GM12878 (cell line): ENCODE measurements around the gene GADL1. TPM values are rescaled to one million over a fixed set of nuclear protein-coding genes. Genes with fewer than 3 reads are reported as not detected.

Experiments used
- ATAC-seq: fragments of 200-7000 bp; cut with Tn5 transposase; 3 replicates; pipeline ENCODE4 v1.9.1; 2020; ENCODE audit warnings: mild to moderate bottlenecking, moderate library complexity
- BruUV-seq: library from RNA; stranded (reverse); fragments of 400-500 nt; replicated peaks from 2 replicates; lab custom pipeline; 2021; lab: Mats Ljungman, UMichigan
- CTCF ChIA-PET: fragments of 300-600 bp; sonication (Branson Sonifier 250); formaldehyde crosslinking; extraction: SDS; loops from one replicate; lab custom pipeline; 2021; ENCODE audit warnings: inconsistent platforms; lab: Yijun Ruan, JAX
- POLR2A ChIA-PET: fragments of 350-600 bp; formaldehyde crosslinking; extraction: SDS; loops from one replicate; lab custom pipeline; 2021; ENCODE audit warnings: inconsistent platforms; lab: Charles Lee
- RAD21 ChIA-PET: fragments of 300-600 bp; sonication (Branson Sonifier 250); formaldehyde crosslinking; loops from one replicate; lab custom pipeline; 2023; ENCODE audit warnings: antibody characterized with exemption; ENCODE audit not compliant: unreplicated experiment; lab: Charles Lee
- SMC1A ChIA-PET: fragments of 300-600 bp; sonication (Branson Sonifier 250); formaldehyde crosslinking; loops from one replicate; lab custom pipeline; 2023; ENCODE audit not compliant: unreplicated experiment, uncharacterized antibody; lab: Charles Lee
- DNase-seq: peaks from one replicate; pipeline ENCODE4 v3.0.0-alpha.2; 2011; ENCODE audit warnings: low read depth, low spot score
- FAIRE-seq: peaks from 3 replicates; lab custom pipeline; 2011; peaks lifted over from hg19 to GRCh38; lab: Jason Lieb, UNC
- H2AFZ ChIP-seq: 2 replicates; pipeline ENCODE4 v1.6.0; 2011; ENCODE audit warnings: low read depth, low read length, control low read depth; ENCODE audit not compliant: control insufficient read depth
- H3K27ac ChIP-seq: 2 replicates; pipeline ENCODE4 v1.5.1; 2011; ENCODE audit warnings: control low read depth; ENCODE audit not compliant: control insufficient read depth, insufficient read depth
- H3K27me3 ChIP-seq, 2 experiments: replicated peaks in 1 of 2; 2 replicates each; pipeline versions ENCODE4 v1.6.0 to v1.6.1; 2011; ENCODE audit warnings: low read length in 1 of 2; ENCODE audit not compliant: control insufficient read depth in 2 of 2, insufficient read depth in 2 of 2
- H3K36me3 ChIP-seq, 2 experiments: 2 replicates each; pipeline ENCODE4 v1.5.1; 2011; ENCODE audit warnings: low read length in 1 of 2; ENCODE audit not compliant: control insufficient read depth in 2 of 2, insufficient read depth in 2 of 2
- H3K4me1 ChIP-seq: 2 replicates; pipeline ENCODE4 v1.6.1; 2011; ENCODE audit warnings: mild to moderate bottlenecking, low read length, moderate library complexity, mixed read lengths; ENCODE audit not compliant: control insufficient read depth, insufficient read depth
- H3K4me2 ChIP-seq: 2 replicates; pipeline ENCODE4 v1.6.0; 2011; ENCODE audit warnings: control low read depth; ENCODE audit not compliant: control insufficient read depth, insufficient read depth
- H3K4me3 ChIP-seq: fragments of 200-600 bp; sonication (generic); 2 replicates; pipeline ENCODE4 v1.5.1; 2016
- H3K79me2 ChIP-seq: 2 replicates; pipeline ENCODE4 v1.6.0; 2011; ENCODE audit warnings: low read length; ENCODE audit not compliant: control insufficient read depth, insufficient read depth
- H3K9ac ChIP-seq: 2 replicates; pipeline ENCODE4 v1.8.0; 2011; ENCODE audit warnings: low read length, control low read depth, mixed read lengths; ENCODE audit not compliant: control insufficient read depth, insufficient read depth
- H3K9me3 ChIP-seq: replicated peaks from 3 replicates; pipeline ENCODE4 v1.5.1; 2011; ENCODE audit warnings: mild to moderate bottlenecking, low read length; ENCODE audit not compliant: control insufficient read depth, insufficient read depth
- H4K20me1 ChIP-seq: 2 replicates; pipeline ENCODE4 v1.6.0; 2011; ENCODE audit not compliant: control insufficient read depth, insufficient read depth
- BACH1 ChIP-seq: fragments of 450-650 bp; IDR thresholded peaks from 2 replicates; pipeline ENCODE4 v1.6.1; 2017; ENCODE audit warnings: mild to moderate bottlenecking, borderline replicate concordance
- BCL11A ChIP-seq: IDR thresholded peaks from 2 replicates; pipeline ENCODE4 v1.6.1; 2011; ENCODE audit warnings: low read depth, low read length
- E2F8 ChIP-seq: fragments of 450-650 bp; IDR thresholded peaks from 2 replicates; pipeline ENCODE4 v1.6.1; 2018; ENCODE audit warnings: mild to moderate bottlenecking, low read depth, moderate library complexity; ENCODE audit not compliant: partially characterized antibody
- JUNB ChIP-seq: IDR thresholded peaks from 2 replicates; pipeline ENCODE4 v1.6.1; 2016; ENCODE audit warnings: antibody characterized with exemption, mild to moderate bottlenecking
- KDM1A ChIP-seq: fragments of 200-600 bp; sonication (generic); IDR thresholded peaks from 2 replicates; pipeline ENCODE4 v1.6.1; 2016; ENCODE audit warnings: borderline replicate concordance
- POLR2A ChIP-seq: IDR thresholded peaks from 2 replicates; pipeline ENCODE4 v1.6.1; 2011; ENCODE audit warnings: low read depth, mild to moderate bottlenecking, low read length
- SP1 ChIP-seq: IDR thresholded peaks from one replicate; pipeline ENCODE4 v1.6.1; 2011; ENCODE audit warnings: low read depth, low read length
- TARDBP ChIP-seq: IDR thresholded peaks from 2 replicates; pipeline ENCODE4 v1.6.1; 2016; ENCODE audit warnings: borderline replicate concordance
- ZSCAN29 ChIP-seq: fragments of 450-650 bp; IDR thresholded peaks from 2 replicates; pipeline ENCODE4 v1.6.1; 2017; ENCODE audit warnings: mild to moderate bottlenecking, moderate library complexity
- WGBS: methylation state at CpG from one replicate; pipeline ENCODE4 v1.1.6; 2016; ENCODE audit warnings: low lambda C conversion rate; ENCODE audit not compliant: insufficient replicate concordance, insufficient coverage; ENCODE audit errors: missing lambda C conversion rate; 5-methylcytosine and 5-hydroxymethylcytosine counted together
- in situ Hi-C: fragments of 300-500 bp; cut with MboI; formaldehyde crosslinking; loops from 9 replicates; pipeline ENCODE4 v1.14.3; 2018; ENCODE audit warnings: mixed read lengths
- intact Hi-C: fragments of 100-400 bp; cut with micrococcal nuclease; formaldehyde crosslinking; loops from one replicate; pipeline ENCODE4 v1.14.2; 2022; ENCODE audit not compliant: unreplicated experiment
- polyA plus RNA-seq, 11 experiments: library from polyadenylated mRNA; depleted of rRNA in 4 of 11; unstranded in 6 of 11; stranded (reverse) in 5 of 11; fragments of >200 nt; fragmentation: Nextera tagmentation in 4 of 11; fragmentation: Illumina TruSeq in 1 of 11; extraction: Ambion mirVana in 4 of 11; extraction: Trizol in 1 of 11; gene quantifications; 1 replicate in 1 of 11; 2 replicates in 10 of 11; pipeline versions ENCODE4 v1.2.1 to v1.2.3, GENCODE V29; 2011 to 2016; ENCODE audit warnings: inconsistent platforms in 2 of 11, missing spikeins in 2 of 11, low read depth in 1 of 11
- total RNA-seq, 4 experiments: library from RNA; depleted of rRNA in 3 of 4; stranded (reverse); fragments of >200 nt in 3 of 4; fragmentation: Illumina TruSeq in 1 of 4; extraction: Trizol in 1 of 4; gene quantifications; 2 replicates each; pipeline versions ENCODE4 v1.2.1 to v1.2.3, GENCODE V29; 2013 to 2021
- TF ChIP-seq, protein P1 (sequence below): IDR thresholded peaks from 2 replicates; pipeline ENCODE4 v1.6.1; 2012; ENCODE audit warnings: low read depth, low read length, improper control_type of control experiment
- TF ChIP-seq, protein P2 (sequence below): fragments of 150-350 bp; IDR thresholded peaks from 2 replicates; pipeline ENCODE4 v1.6.1; 2016; ENCODE audit warnings: low read depth, low read length
- TF ChIP-seq, protein P3 (sequence below): fragments of 450-650 bp; IDR thresholded peaks from 2 replicates; pipeline ENCODE4 v1.6.1; 2017; ENCODE audit warnings: borderline replicate concordance
- TF ChIP-seq, protein P4 (sequence below): fragments of 450-650 bp; formaldehyde crosslinking; IDR thresholded peaks from 2 replicates; pipeline ENCODE4 v1.5.0; 2022; ENCODE audit warnings: mild to moderate bottlenecking, missing genetic modification characterization

Gene GADL1
- total and polyA plus RNA-seq, 10 of the 15 experiments (the other 5 are each of a cell fraction or from before 2014, with no cell fraction given): 0.04 TPM; not detected in 9

DNA sequence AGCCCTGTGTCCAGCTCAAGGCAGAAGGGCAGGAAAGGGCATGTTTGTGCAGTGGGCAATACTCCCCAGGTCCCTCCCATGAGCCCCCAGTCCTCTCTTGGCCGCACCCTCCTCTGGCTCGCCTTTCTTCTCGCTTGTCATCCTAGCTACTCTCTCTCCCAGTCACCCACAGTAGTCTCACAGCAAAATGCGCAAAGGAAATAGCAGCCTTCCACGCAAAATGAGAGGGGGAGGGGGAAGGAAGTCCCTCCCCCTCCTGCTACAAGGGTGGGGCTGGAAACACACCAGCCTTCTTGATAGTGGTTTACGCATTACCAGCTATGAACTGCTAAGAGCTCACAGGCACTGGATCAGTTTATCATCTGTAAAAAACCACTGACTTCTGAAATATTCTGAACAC is 83.8 kb downstream of the GADL1 start:
- in situ Hi-C loops: no loop called here
- ChIA-PET CTCF (no interaction called here), RAD21 (no interaction called here), SMC1A (interaction anchor here (1.2 kb wide), 1 partner anchor 34 kb away, joined by 3 read pairs; no protein-coding TSS in a partner anchor), POLR2A (no interaction called here)
- FAIRE-seq (no peak), ATAC-seq (no peak), DNase-seq (no peak)
- Histone ChIP-seq H3K36me3 (no peaks in the 10 kb centered on the region), H3K9ac (no peak overlapping the region), H3K27ac (no peak overlapping the region), H3K79me2 (no peaks in the 10 kb centered on the region), H4K20me1 (no peaks in the 10 kb centered on the region), H3K4me1 (no peaks in the 10 kb centered on the region), H3K4me3 (no peak overlapping the region), H3K9me3 (no peaks in the 10 kb centered on the region), H3K4me2 (no peak overlapping the region), H3K27me3 (no peaks in the 10 kb centered on the region), H2AFZ (no peak overlapping the region)
- whole genome bisulfite sequencing: 28% methylated on average over 6 of the region's 6 CpGs
- no TSS peak for BruUV-seq
- intact Hi-C loops: no loop called here
- TF ChIP-seq, protein P1, sequence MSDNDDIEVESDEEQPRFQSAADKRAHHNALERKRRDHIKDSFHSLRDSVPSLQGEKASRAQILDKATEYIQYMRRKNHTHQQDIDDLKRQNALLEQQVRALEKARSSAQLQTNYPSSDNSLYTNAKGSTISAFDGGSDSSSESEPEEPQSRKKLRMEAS: no peak
- TF ChIP-seq ZSCAN29 (no peak), SP1 (no peak), TARDBP (no peak), JUNB (no peak), BACH1 (no peak), BCL11A (no peak), POLR2A (no peak), KDM1A (no peak), E2F8 (no peak)
- TF ChIP-seq, protein P2, sequence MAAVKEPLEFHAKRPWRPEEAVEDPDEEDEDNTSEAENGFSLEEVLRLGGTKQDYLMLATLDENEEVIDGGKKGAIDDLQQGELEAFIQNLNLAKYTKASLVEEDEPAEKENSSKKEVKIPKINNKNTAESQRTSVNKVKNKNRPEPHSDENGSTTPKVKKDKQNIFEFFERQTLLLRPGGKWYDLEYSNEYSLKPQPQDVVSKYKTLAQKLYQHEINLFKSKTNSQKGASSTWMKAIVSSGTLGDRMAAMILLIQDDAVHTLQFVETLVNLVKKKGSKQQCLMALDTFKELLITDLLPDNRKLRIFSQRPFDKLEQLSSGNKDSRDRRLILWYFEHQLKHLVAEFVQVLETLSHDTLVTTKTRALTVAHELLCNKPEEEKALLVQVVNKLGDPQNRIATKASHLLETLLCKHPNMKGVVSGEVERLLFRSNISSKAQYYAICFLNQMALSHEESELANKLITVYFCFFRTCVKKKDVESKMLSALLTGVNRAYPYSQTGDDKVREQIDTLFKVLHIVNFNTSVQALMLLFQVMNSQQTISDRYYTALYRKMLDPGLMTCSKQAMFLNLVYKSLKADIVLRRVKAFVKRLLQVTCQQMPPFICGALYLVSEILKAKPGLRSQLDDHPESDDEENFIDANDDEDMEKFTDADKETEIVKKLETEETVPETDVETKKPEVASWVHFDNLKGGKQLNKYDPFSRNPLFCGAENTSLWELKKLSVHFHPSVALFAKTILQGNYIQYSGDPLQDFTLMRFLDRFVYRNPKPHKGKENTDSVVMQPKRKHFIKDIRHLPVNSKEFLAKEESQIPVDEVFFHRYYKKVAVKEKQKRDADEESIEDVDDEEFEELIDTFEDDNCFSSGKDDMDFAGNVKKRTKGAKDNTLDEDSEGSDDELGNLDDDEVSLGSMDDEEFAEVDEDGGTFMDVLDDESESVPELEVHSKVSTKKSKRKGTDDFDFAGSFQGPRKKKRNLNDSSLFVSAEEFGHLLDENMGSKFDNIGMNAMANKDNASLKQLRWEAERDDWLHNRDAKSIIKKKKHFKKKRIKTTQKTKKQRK: no peak
- TF ChIP-seq, protein P3, sequence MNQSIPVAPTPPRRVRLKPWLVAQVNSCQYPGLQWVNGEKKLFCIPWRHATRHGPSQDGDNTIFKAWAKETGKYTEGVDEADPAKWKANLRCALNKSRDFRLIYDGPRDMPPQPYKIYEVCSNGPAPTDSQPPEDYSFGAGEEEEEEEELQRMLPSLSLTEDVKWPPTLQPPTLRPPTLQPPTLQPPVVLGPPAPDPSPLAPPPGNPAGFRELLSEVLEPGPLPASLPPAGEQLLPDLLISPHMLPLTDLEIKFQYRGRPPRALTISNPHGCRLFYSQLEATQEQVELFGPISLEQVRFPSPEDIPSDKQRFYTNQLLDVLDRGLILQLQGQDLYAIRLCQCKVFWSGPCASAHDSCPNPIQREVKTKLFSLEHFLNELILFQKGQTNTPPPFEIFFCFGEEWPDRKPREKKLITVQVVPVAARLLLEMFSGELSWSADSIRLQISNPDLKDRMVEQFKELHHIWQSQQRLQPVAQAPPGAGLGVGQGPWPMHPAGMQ: no peak
- TF ChIP-seq, protein P4, sequence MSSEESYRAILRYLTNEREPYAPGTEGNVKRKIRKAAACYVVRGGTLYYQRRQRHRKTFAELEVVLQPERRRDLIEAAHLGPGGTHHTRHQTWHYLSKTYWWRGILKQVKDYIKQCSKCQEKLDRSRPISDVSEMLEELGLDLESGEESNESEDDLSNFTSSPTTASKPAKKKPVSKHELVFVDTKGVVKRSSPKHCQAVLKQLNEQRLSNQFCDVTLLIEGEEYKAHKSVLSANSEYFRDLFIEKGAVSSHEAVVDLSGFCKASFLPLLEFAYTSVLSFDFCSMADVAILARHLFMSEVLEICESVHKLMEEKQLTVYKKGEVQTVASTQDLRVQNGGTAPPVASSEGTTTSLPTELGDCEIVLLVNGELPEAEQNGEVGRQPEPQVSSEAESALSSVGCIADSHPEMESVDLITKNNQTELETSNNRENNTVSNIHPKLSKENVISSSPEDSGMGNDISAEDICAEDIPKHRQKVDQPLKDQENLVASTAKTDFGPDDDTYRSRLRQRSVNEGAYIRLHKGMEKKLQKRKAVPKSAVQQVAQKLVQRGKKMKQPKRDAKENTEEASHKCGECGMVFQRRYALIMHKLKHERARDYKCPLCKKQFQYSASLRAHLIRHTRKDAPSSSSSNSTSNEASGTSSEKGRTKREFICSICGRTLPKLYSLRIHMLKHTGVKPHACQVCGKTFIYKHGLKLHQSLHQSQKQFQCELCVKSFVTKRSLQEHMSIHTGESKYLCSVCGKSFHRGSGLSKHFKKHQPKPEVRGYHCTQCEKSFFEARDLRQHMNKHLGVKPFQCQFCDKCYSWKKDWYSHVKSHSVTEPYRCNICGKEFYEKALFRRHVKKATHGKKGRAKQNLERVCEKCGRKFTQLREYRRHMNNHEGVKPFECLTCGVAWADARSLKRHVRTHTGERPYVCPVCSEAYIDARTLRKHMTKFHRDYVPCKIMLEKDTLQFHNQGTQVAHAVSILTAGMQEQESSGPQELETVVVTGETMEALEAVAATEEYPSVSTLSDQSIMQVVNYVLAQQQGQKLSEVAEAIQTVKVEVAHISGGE (CRISPR knock-in tag): no peak
